ENCODE results near the gene ZNF575. TPM values are rescaled to one million over a fixed set of nuclear protein-coding genes. Genes with fewer than 3 reads are reported as not detected.

Gene ZNF575
- polyA plus RNA-seq, 1 experiment: 0.16 TPM

DNA sequence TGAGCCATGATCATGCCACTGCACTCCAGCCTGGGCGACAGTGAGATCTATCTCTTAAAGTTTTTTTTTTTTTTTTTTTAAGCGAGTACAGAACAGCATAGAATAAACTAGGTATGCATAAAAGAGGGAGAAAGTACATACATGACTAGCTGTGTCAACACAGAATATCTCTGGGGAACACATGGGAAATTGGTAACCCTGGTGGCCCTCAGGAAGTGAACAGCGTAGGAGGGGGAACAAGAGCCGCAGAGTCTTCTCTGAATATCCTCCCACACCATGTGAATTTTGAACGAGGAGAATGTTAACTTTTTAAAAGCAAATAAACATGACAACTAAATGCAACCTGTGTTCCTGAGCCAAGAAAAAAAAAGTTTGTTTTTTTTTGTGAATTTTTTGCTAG, 43.7 kb upstream of the ZNF575 start:
- no peaks in the 10 kb centered on the region; the same call in 1 of the 2 replicates for H3K9me3 ChIP-seq (ENCODE audit: control insufficient read depth, insufficient read depth, low read length)
- DNase-seq (ENCODE audit: low read depth, low spot score): no peak
- no peak for TF ChIP-seq CTCF (IDR thresholded peaks at IDR 0.05; ENCODE audit: low read depth, low read length)
- no peak overlapping the region for H3K27ac ChIP-seq (ENCODE audit: low read depth, low read length)
- no peaks in the 10 kb centered on the region for H3K27me3 ChIP-seq (ENCODE audit: control insufficient read depth, insufficient read depth, low read length)
- ChIA-PET POLR2A (no interaction called here), CTCF (no interaction called here)
- no peak overlapping the region for H3K4me3 ChIP-seq (ENCODE audit: low read depth, low read length)

GRCh38 chr19:43489979-43490599, 42.9 kb upstream of the ZNF575 start:
- POLR2A ChIA-PET: no interaction called here
- Histone ChIP-seq H3K9me3 (ENCODE audit: control insufficient read depth, insufficient read depth, low read length) (no peaks in the 10 kb centered on the region; the same call in 1 of the 2 replicates), H3K27me3 (ENCODE audit: control insufficient read depth, insufficient read depth, low read length) (no peaks in the 10 kb centered on the region), H3K4me3 (ENCODE audit: low read depth, low read length) (no peak overlapping the region), H3K27ac (ENCODE audit: low read depth, low read length) (no peak overlapping the region)
- CTCF ChIA-PET: no interaction called here
- DNase-seq (ENCODE audit: low read depth, low spot score): no peak
- TF ChIP-seq CTCF (IDR thresholded peaks at IDR 0.05; ENCODE audit: low read depth, low read length): no peak

GRCh38 chr19:43490759-43491158, 42.2 kb upstream of the ZNF575 start:
- POLR2A ChIA-PET: no interaction called here
- Histone ChIP-seq H3K27me3 (ENCODE audit: control insufficient read depth, insufficient read depth, low read length) (no peaks in the 10 kb centered on the region), H3K9me3 (ENCODE audit: control insufficient read depth, insufficient read depth, low read length) (no peaks in the 10 kb centered on the region; the same call in 1 of the 2 replicates), H3K4me3 (ENCODE audit: low read depth, low read length) (no peak overlapping the region), H3K27ac (ENCODE audit: low read depth, low read length) (no peak overlapping the region)
- CTCF ChIA-PET: no interaction called here
- no peak for DNase-seq (ENCODE audit: low read depth, low spot score)
- no peak for TF ChIP-seq CTCF (IDR thresholded peaks at IDR 0.05; ENCODE audit: low read depth, low read length)

DNA sequence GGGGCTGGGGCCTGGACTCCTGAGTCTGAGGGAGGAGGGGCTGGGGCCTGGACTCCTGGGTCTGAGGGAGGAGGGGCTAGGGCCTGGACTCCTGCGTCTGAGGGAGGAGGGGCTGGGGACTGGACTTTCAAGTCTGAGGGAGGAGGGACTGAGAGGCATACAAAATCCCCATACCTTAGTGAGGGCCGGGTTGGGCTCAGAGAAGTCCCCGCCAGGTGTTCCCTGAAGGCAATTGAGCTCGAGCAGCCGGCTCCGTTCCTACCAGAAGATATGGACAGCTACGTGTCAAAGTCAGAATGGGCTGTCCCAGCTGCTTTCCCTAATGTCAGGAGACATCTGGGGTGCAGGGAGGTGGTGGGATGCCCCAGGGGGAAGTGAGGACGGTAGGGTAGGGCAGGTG, 37.9 kb upstream of the ZNF575 start:
- no peak for TF ChIP-seq CTCF (IDR thresholded peaks at IDR 0.05; ENCODE audit: low read depth, low read length)
- POLR2A ChIA-PET: no interaction called here
- CTCF ChIA-PET: interaction anchor here (0.7 to 1.1 kb wide), 2 partner anchors 9 to 63 kb away, joined by 3 to 4 read pairs; no protein-coding TSS in a partner anchor

DNA sequence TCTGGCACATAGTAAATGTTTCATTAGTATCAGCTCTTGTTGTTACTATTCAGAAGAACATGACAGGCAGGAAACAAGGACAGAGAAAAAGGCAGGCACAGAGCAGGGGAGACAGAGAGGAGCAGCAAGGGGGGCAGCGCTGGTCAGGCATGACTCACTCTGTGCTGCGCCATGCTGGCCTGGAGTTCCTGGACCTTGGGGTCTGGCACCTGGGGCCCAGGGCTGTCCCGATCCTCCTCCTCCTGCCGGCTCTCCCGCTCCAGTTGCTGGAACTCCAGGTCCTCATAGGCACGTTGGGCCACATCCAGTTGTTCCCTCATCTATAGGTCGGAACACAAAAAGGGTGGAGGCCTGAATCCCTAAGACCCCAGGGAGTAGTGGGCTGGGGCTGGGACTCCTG, 36.0 kb upstream of the ZNF575 start:
- DNase-seq (ENCODE audit: low read depth, low spot score): no peak
- ChIA-PET POLR2A (no interaction called here), CTCF (interaction anchor here (0.8 to 1.1 kb wide), 2 partner anchors 22 to 51 kb away, joined by 3 read pairs; no protein-coding TSS in a partner anchor)
- H3K27ac ChIP-seq (ENCODE audit: low read depth, low read length): no peak overlapping the region
- H3K27me3 ChIP-seq (ENCODE audit: control insufficient read depth, insufficient read depth, low read length): no peaks in the 10 kb centered on the region
- no peaks in the 10 kb centered on the region for H3K9me3 ChIP-seq (ENCODE audit: control insufficient read depth, insufficient read depth, low read length)
- H3K4me3 ChIP-seq (ENCODE audit: low read depth, low read length): no peak overlapping the region
- no peak for TF ChIP-seq CTCF (IDR thresholded peaks at IDR 0.05; ENCODE audit: low read depth, low read length)

More for the DNA sequence above, 37.9 kb upstream of the ZNF575 start:
- Histone ChIP-seq H3K9me3 (ENCODE audit: control insufficient read depth, insufficient read depth, low read length) (no peaks in the 10 kb centered on the region), H3K27me3 (ENCODE audit: control insufficient read depth, insufficient read depth, low read length) (no peaks in the 10 kb centered on the region), H3K4me3 (ENCODE audit: low read depth, low read length) (no peak overlapping the region), H3K27ac (ENCODE audit: low read depth, low read length) (no peak overlapping the region)
- no peak for DNase-seq (ENCODE audit: low read depth, low spot score)

Measured in AG04450 (cell line).